A549 (cell line): ENCODE data around the gene TRIM71. TPM values are rescaled to one million over a fixed set of nuclear protein-coding genes. Genes with fewer than 3 reads are reported as not detected.

Experiments used
- ATAC-seq, 2 experiments: fragments of 200-7000 bp in 1 of 2; fragments of >200 bp in 1 of 2; cut with Nextera tagmentation in 1 of 2; cut with Tn5 transposase in 1 of 2; 3 replicates each; pipeline versions ENCODE4 v1.8.0 to v1.9.1; 2018 to 2020; ENCODE audit warnings: mild to moderate bottlenecking in 1 of 2, moderate library complexity in 1 of 2
- CTCF ChIA-PET: fragments of 300-600 bp; sonication (Branson Sonifier 250); formaldehyde crosslinking; extraction: SDS; loops from one replicate; lab custom pipeline; 2021; ENCODE audit warnings: antibody characterized with exemption, inconsistent platforms; lab: Yijun Ruan, JAX
- POLR2A ChIA-PET: fragments of 350-600 bp; formaldehyde crosslinking; extraction: SDS; loops from one replicate; lab custom pipeline; 2021; ENCODE audit warnings: antibody characterized with exemption, inconsistent platforms; lab: Yijun Ruan, JAX
- DNase-seq, 2 experiments: peaks; one replicate each; pipeline versions ENCODE4 v3.0.0 to v3.0.0-alpha.2; 2011 to 2016; ENCODE audit warnings: low read depth in 1 of 2, low spot score in 1 of 2
- FAIRE-seq: peaks from 2 replicates; lab custom pipeline; 2011; peaks lifted over from hg19 to GRCh38; lab: Jason Lieb, UNC
- H3K27ac ChIP-seq, 2 experiments: fragments of >200 bp; sonication (Bioruptor Twin); formaldehyde crosslinking; 3 replicates each; pipeline ENCODE4 v1.5.1; 2016 to 2017
- H3K4me1 ChIP-seq: fragments of >200 bp; sonication (Bioruptor Twin); formaldehyde crosslinking; 3 replicates; pipeline ENCODE4 v1.6.1; 2016
- H3K4me2 ChIP-seq: fragments of >200 bp; sonication (Bioruptor Twin); formaldehyde crosslinking; 3 replicates; pipeline ENCODE4 v1.6.1; 2016
- H3K4me3 ChIP-seq: fragments of >200 bp; sonication (Bioruptor Twin); formaldehyde crosslinking; 3 replicates; pipeline ENCODE4 v1.5.1; 2016
- H3K9me3 ChIP-seq: fragments of >200 bp; sonication (Bioruptor Twin); formaldehyde crosslinking; 3 replicates; pipeline ENCODE4 v1.6.1; 2016
- BHLHE40 ChIP-seq: IDR thresholded peaks from 2 replicates; pipeline ENCODE4 v1.6.1; 2012; ENCODE audit warnings: low read depth, low read length, inconsistent platforms
- CEBPB ChIP-seq, 2 experiments: fragments of >200 bp in 1 of 2; sonication (Bioruptor Twin) in 1 of 2; formaldehyde crosslinking in 1 of 2; IDR thresholded peaks; 2 replicates each; pipeline ENCODE4 v1.6.1; 2012 to 2016
- CHD2 ChIP-seq: fragments of 150-350 bp; IDR thresholded peaks from 2 replicates; pipeline ENCODE4 v1.6.1; 2014; ENCODE audit warnings: low read length; ENCODE audit not compliant: partially characterized antibody
- CHD4 ChIP-seq: fragments of 200-600 bp; sonication (generic); IDR thresholded peaks from 2 replicates; pipeline ENCODE4 v1.6.1; 2016; ENCODE audit warnings: antibody characterized with exemption, mild to moderate bottlenecking, borderline replicate concordance
- CTCF ChIP-seq: fragments of >200 bp; sonication (Bioruptor Twin); formaldehyde crosslinking; IDR thresholded peaks from 3 replicates; pipeline ENCODE4 v1.5.1; 2016
- EHMT2 ChIP-seq: fragments of 200-600 bp; sonication (generic); IDR thresholded peaks from 2 replicates; pipeline ENCODE4 v1.6.1; 2016; ENCODE audit warnings: antibody characterized with exemption, low read depth, mild to moderate bottlenecking, moderate library complexity
- ESRRA ChIP-seq: fragments of 150-350 bp; IDR thresholded peaks from 2 replicates; pipeline ENCODE4 v1.6.1; 2014; ENCODE audit warnings: mild to moderate bottlenecking, low read length, borderline replicate concordance
- FOSB ChIP-seq: fragments of 250-450 bp; sonication (Bioruptor Pico); IDR thresholded peaks from 2 replicates; pipeline ENCODE4 v1.5.0; 2020; ENCODE audit warnings: mild to moderate bottlenecking, moderate library complexity
- HDAC2 ChIP-seq: fragments of 200-600 bp; sonication (generic); IDR thresholded peaks from 2 replicates; pipeline ENCODE4 v1.6.1; 2016
- HOXA7 ChIP-seq: fragments of 250-450 bp; sonication (Bioruptor Pico); IDR thresholded peaks from 2 replicates; pipeline ENCODE4 v1.5.0; 2020; ENCODE audit warnings: mild to moderate bottlenecking, moderate library complexity
- HOXB5 ChIP-seq: fragments of 250-450 bp; sonication (Bioruptor Pico); IDR thresholded peaks from 2 replicates; pipeline ENCODE4 v1.5.0; 2020; ENCODE audit warnings: mild to moderate bottlenecking, moderate library complexity
- JUN ChIP-seq, 2 experiments: fragments of >200 bp; sonication (Bioruptor Twin); formaldehyde crosslinking; IDR thresholded peaks; 2 replicates in 1 of 2; 3 replicates in 1 of 2; pipeline ENCODE4 v1.6.1; 2016 to 2017
- KDM1A ChIP-seq: fragments of 200-600 bp; sonication (generic); IDR thresholded peaks from 2 replicates; pipeline ENCODE4 v1.6.1; 2016; ENCODE audit warnings: low read depth, mild to moderate bottlenecking
- MAFK ChIP-seq: fragments of 450-650 bp; IDR thresholded peaks from 2 replicates; pipeline ENCODE4 v1.6.1; 2014; ENCODE audit not compliant: partially characterized antibody
- MAX ChIP-seq: IDR thresholded peaks from 2 replicates; pipeline ENCODE4 v1.6.1; 2012
- MYC ChIP-seq: IDR thresholded peaks from 2 replicates; pipeline ENCODE4 v1.6.1; 2012; ENCODE audit warnings: mild to moderate bottlenecking, inconsistent platforms, low read length, improper control_type of control experiment, borderline replicate concordance
- NFE2L2 ChIP-seq: fragments of 150-350 bp; conservative IDR thresholded peaks from 2 replicates; pipeline ENCODE4 v1.6.1; 2014; ENCODE audit warnings: low read length
- NPAS2 ChIP-seq: fragments of 250-450 bp; sonication (Bioruptor Pico); IDR thresholded peaks from 2 replicates; pipeline ENCODE4 v1.8.0; 2022; ENCODE audit warnings: mild to moderate bottlenecking, moderate library complexity, borderline replicate concordance
- POLR2A ChIP-seq: IDR thresholded peaks from 2 replicates; pipeline ENCODE4 v1.6.1; 2012; ENCODE audit warnings: mild to moderate bottlenecking, low read length
- POLR2AphosphoS2 ChIP-seq: conservative IDR thresholded peaks from 2 replicates; pipeline ENCODE4 v1.6.1; 2012; ENCODE audit warnings: low read length, improper control_type of control experiment, inconsistent platforms
- RAD21 ChIP-seq, 2 experiments: fragments of >200 bp in 1 of 2; sonication (Bioruptor Twin) in 1 of 2; formaldehyde crosslinking in 1 of 2; IDR thresholded peaks in 1 of 2; conservative IDR thresholded peaks in 1 of 2; 2 replicates in 1 of 2; 3 replicates in 1 of 2; pipeline ENCODE4 v1.6.1; 2012 to 2018; ENCODE audit warnings: inconsistent platforms in 1 of 2
- RFX5 ChIP-seq: fragments of 450-650 bp; IDR thresholded peaks from 2 replicates; pipeline ENCODE4 v1.7.1; 2014; ENCODE audit warnings: antibody characterized with exemption, mild to moderate bottlenecking, moderate library complexity
- SMC3 ChIP-seq: fragments of >200 bp; sonication (Bioruptor Twin); formaldehyde crosslinking; IDR thresholded peaks from 3 replicates; pipeline ENCODE4 v1.6.1; 2018; ENCODE audit warnings: inconsistent platforms
- TFCP2L1 ChIP-seq: fragments of 250-450 bp; sonication (Bioruptor Pico); IDR thresholded peaks from 2 replicates; pipeline ENCODE4 v1.5.0; 2021; ENCODE audit warnings: mild to moderate bottlenecking
- TP53 ChIP-seq: fragments of 250-450 bp; sonication (Bioruptor Pico); IDR thresholded peaks from 2 replicates; pipeline ENCODE4 v1.5.0; 2021; ENCODE audit warnings: mild to moderate bottlenecking, moderate library complexity
- USF2 ChIP-seq: fragments of 450-650 bp; IDR thresholded peaks from 2 replicates; pipeline ENCODE4 v1.6.1; 2014; ENCODE audit warnings: antibody characterized with exemption
- ZC3H11A ChIP-seq: fragments of 450-650 bp; IDR thresholded peaks from 2 replicates; pipeline ENCODE4 v1.6.1; 2014; ENCODE audit warnings: antibody characterized with exemption, mild to moderate bottlenecking
- WGBS: methylation state at CpG from one replicate; pipeline ENCODE4 v1.1.6; 2017; ENCODE audit errors: missing lambda C conversion rate; 5-methylcytosine and 5-hydroxymethylcytosine counted together
- polyA plus RNA-seq, 4 experiments: library from polyadenylated mRNA; depleted of rRNA in 3 of 4; stranded (reverse); fragments of >200 nt; fragmentation: RNase III in 1 of 4; extraction: RNeasy Plus Mini Kit Qiagen cat#74134 plus additional on column Dnase treatment in 1 of 4; gene quantifications; 2 replicates in 3 of 4; 3 replicates in 1 of 4; pipeline ENCODE4 v1.2.3, GENCODE V29; 2011 to 2017
- TF ChIP-seq, protein P1 (sequence below): IDR thresholded peaks from 2 replicates; pipeline ENCODE4 v1.6.1; 2012; ENCODE audit warnings: low read depth, borderline replicate concordance
- TF ChIP-seq, protein P2 (sequence below): IDR thresholded peaks from 2 replicates; pipeline ENCODE4 v1.6.1; 2012

The TRIM71 gene
- polyA plus RNA-seq, 2 of the 4 experiments (the other 2 are of a cell fraction), result 0.01 TPM; not detected in 1

DNA sequence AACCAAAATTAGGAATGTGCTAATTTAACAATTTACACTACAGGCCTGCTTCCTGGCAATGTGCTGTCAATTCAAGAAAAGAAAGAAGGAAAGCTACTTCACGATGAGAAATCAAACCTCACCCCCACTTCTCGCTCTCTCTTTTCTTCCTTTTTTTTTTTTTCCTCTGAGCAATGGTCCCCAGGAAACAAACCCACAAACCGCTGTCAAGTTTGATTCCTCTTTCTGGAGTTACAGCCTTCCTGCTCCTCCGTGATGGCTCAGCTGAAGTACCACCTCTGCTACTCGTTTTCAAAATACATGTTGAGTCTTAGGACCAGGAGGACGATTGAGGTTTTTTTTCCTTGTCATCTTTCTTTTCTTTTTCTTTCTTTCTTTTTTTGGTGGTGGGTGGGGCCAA, 3.4 kb upstream of the TRIM71 start:
- H3K4me2 ChIP-seq, result no peak overlapping the region
- DNase-seq (no peak), ATAC-seq (no peak), FAIRE-seq (no peak)
- H3K4me1 ChIP-seq, result peaks cover 34% of the 10 kb centered on the region
- H3K9me3 ChIP-seq, result no peaks in the 10 kb centered on the region
- ChIA-PET POLR2A (no interaction called here), CTCF (interaction anchor here (0.8 kb wide), 1 partner anchor 33 kb away, joined by 3 read pairs; no protein-coding TSS in a partner anchor)
- H3K27ac ChIP-seq, result no peak overlapping the region
- no peak overlapping the region for H3K4me3 ChIP-seq
- 69% methylated on average over 6 of the region's 6 CpGs for WGBS
- TF ChIP-seq CHD4 (no peak), NPAS2 (CRISPR knock-in tag) (no peak), POLR2AphosphoS2 (no peak), RFX5 (no peak), HOXB5 (no peak), CHD2 (no peak), JUN (IDR thresholded peaks at IDR 0.05) (no peak), MAFK (no peak), TFCP2L1 (no peak), HOXA7 (CRISPR knock-in tag) (no peak), BHLHE40 (no peak), CTCF (no peak), EHMT2 (no peak), KDM1A (no peak), MAX (no peak), TP53 (CRISPR knock-in tag) (no peak)

DNA sequence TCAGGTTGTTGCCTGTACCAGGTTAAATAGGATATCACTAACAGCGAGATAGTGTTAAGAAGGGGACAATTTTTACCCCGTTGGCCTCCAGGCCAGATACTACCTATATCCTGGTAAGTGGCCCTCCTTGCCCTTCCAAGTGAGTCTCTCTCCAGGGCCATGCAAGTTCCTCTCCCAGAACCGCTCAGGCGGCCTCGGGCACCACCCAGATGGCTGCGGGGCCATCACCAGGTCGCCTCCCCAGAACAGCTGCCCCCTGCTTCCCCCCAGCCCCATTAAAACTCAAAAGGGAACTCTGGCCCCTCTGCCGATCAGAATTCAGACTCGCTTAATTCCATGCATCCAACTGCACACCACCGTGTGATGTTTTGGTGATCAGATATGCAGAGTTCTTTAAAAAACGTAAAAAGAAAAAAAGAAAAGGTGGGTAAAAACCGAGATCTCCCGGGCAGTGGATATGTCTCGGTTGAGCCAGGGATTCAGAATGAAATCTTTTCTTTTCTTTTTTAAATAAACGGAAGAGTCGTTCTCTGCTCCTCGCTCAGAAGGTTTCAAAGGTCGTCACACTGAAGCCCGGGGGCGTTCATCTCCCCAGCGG, 1.9 kb upstream of the TRIM71 start:
- H3K4me3 ChIP-seq, result peak overlapping the region; percentile 49; the same call in 2 of the 3 replicates
- FAIRE-seq (no peak), DNase-seq (no peak)
- H3K4me2 ChIP-seq, result peak overlapping the region; percentile 94
- POLR2A ChIA-PET, result no interaction called here
- H3K9me3 ChIP-seq, result no peaks in the 10 kb centered on the region
- H3K4me1 ChIP-seq, result peaks cover 34% of the 10 kb centered on the region
- CTCF ChIA-PET, result interaction anchor here (0.7 to 1.3 kb wide), 3 partner anchors 26 to 87 kb away, joined by 3 to 5 read pairs (median 4); no protein-coding TSS in a partner anchor
- 65% methylated on average over 21 of the region's 21 CpGs for WGBS
- TF ChIP-seq CHD4 (no peak), NFE2L2 (no peak), HDAC2 (no peak), RAD21 (conservative IDR thresholded peaks at IDR 0.05 in 1 of 2, IDR thresholded peaks at IDR 0.05 in 1 of 2) (no peak), NPAS2 (CRISPR knock-in tag) (no peak), USF2 (no peak), ESRRA (no peak), ZC3H11A (no peak), MAX (no peak), SMC3 (no peak), POLR2AphosphoS2 (no peak), CEBPB (IDR thresholded peaks at IDR 0.05) (no peak), POLR2A (no peak), MYC (no peak), FOSB (no peak)
- TF ChIP-seq, protein P1, sequence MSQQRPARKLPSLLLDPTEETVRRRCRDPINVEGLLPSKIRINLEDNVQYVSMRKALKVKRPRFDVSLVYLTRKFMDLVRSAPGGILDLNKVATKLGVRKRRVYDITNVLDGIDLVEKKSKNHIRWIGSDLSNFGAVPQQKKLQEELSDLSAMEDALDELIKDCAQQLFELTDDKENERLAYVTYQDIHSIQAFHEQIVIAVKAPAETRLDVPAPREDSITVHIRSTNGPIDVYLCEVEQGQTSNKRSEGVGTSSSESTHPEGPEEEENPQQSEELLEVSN, result no peak
- TF ChIP-seq, protein P2, sequence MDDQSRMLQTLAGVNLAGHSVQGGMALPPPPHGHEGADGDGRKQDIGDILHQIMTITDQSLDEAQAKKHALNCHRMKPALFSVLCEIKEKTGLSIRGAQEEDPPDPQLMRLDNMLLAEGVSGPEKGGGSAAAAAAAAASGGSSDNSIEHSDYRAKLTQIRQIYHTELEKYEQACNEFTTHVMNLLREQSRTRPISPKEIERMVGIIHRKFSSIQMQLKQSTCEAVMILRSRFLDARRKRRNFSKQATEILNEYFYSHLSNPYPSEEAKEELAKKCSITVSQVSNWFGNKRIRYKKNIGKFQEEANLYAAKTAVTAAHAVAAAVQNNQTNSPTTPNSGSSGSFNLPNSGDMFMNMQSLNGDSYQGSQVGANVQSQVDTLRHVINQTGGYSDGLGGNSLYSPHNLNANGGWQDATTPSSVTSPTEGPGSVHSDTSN, result no peak
- TF ChIP-seq, all 56 proteins: peak for 0
- no peak for ATAC-seq
- no peak overlapping the region for H3K27ac ChIP-seq
